Testis (tissue), 2 donors: ENCODE measurements around the gene OPCML.

Experiments used
- POLR2A ChIP-seq: fragments of 450-650 bp; IDR thresholded peaks from one replicate; pipeline ENCODE4 v1.6.1; 2017; ENCODE audit warnings: antibody characterized with exemption, mild to moderate bottlenecking, moderate library complexity
- TF ChIP-seq, protein P1 (sequence below), 3 experiments: fragments of 450-650 bp in 2 of 3; fragments of 200-600 bp in 1 of 3; sonication (generic) in 1 of 3; IDR thresholded peaks; one replicate each; pipeline ENCODE4 v1.5.1; 2016 to 2019; ENCODE audit warnings: antibody characterized with exemption in 3 of 3, mild to moderate bottlenecking in 2 of 3, moderate library complexity in 1 of 3

DNA sequence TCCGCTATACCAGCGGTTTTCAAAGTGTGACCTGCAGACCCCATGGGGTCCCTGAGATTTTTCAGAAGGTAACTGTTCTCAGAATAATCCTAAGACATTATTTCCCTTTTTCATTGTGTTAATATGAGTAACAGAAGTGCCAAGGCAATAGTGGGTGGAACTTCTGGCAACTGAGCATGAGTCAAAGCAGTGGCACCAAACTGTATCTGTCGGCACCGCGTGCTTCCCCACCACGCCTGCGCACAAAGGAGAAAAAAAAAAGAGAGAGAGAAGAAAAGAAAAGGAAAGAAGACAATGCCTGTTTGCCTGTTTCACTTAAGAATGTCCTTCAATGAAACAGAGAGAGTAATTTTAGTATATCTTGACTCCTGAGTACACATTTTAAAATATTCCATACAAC, 679.9 kb downstream of the OPCML start:
- TF ChIP-seq, protein P1, sequence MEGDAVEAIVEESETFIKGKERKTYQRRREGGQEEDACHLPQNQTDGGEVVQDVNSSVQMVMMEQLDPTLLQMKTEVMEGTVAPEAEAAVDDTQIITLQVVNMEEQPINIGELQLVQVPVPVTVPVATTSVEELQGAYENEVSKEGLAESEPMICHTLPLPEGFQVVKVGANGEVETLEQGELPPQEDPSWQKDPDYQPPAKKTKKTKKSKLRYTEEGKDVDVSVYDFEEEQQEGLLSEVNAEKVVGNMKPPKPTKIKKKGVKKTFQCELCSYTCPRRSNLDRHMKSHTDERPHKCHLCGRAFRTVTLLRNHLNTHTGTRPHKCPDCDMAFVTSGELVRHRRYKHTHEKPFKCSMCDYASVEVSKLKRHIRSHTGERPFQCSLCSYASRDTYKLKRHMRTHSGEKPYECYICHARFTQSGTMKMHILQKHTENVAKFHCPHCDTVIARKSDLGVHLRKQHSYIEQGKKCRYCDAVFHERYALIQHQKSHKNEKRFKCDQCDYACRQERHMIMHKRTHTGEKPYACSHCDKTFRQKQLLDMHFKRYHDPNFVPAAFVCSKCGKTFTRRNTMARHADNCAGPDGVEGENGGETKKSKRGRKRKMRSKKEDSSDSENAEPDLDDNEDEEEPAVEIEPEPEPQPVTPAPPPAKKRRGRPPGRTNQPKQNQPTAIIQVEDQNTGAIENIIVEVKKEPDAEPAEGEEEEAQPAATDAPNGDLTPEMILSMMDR (IDR thresholded peaks at IDR 0.05): no peak
- TF ChIP-seq POLR2A: no peak
